Neural cell (in vitro differentiated cells): ENCODE measurements around the gene WDR17. TPM values are rescaled to one million over a fixed set of nuclear protein-coding genes. Genes with fewer than 3 reads are reported as not detected.

Experiments used
- H2AFZ ChIP-seq: fragments of 200-600, 300-800 bp; sonication (generic), shearing (Covaris generic); 2 replicates; pipeline ENCODE4 v1.6.0; 2014; ENCODE audit warnings: low read depth, mild to moderate bottlenecking, antibody characterized with exemption, low read length, moderate library complexity
- H3F3A ChIP-seq: fragments of 200-600 bp; shearing (Covaris generic); 2 replicates; pipeline ENCODE4 v1.6.1; 2016; ENCODE audit warnings: mild to moderate bottlenecking, moderate library complexity, mixed read lengths, antibody characterized with exemption, low read length; ENCODE audit not compliant: insufficient read depth, poor library complexity, severe bottlenecking
- H3K27ac ChIP-seq: fragments of 200-600, 300-800 bp; sonication (generic), shearing (Covaris generic); 2 replicates; pipeline ENCODE4 v1.5.1; 2014; ENCODE audit warnings: mild to moderate bottlenecking, low read length, moderate library complexity
- H3K27me3 ChIP-seq: fragments of 300-800, 200-600 bp; sonication (generic), shearing (Covaris generic); 2 replicates; pipeline ENCODE4 v1.6.0; 2014; ENCODE audit warnings: mild to moderate bottlenecking, low read depth, low read length, moderate library complexity; ENCODE audit not compliant: insufficient read depth
- H3K36me3 ChIP-seq: fragments of 300-800, 200-600 bp; sonication (generic), shearing (Covaris generic); 2 replicates; pipeline ENCODE4 v1.5.1; 2014; ENCODE audit warnings: mild to moderate bottlenecking, antibody characterized with exemption, low read length, moderate library complexity; ENCODE audit not compliant: insufficient read depth
- H3K4me2 ChIP-seq: fragments of 300-800, 200-600 bp; sonication (generic), shearing (Covaris generic); 2 replicates; pipeline ENCODE4 v1.6.0; 2014; ENCODE audit warnings: mild to moderate bottlenecking, low read length
- H3K4me3 ChIP-seq: fragments of 300-800, 200-600 bp; sonication (generic), shearing (Covaris generic); 2 replicates; pipeline ENCODE4 v1.5.1; 2014; ENCODE audit warnings: mild to moderate bottlenecking, low read length, moderate library complexity
- H3K79me2 ChIP-seq: fragments of 200-600 bp; shearing (Covaris generic); replicated peaks from 2 replicates; pipeline ENCODE4 v1.6.0; 2014; ENCODE audit warnings: mild to moderate bottlenecking, low read length, moderate library complexity; ENCODE audit not compliant: insufficient read depth
- H3K9ac ChIP-seq: fragments of 300-800, 200-600 bp; sonication (generic), shearing (Covaris generic); 2 replicates; pipeline ENCODE4 v1.6.1; 2016; ENCODE audit warnings: mild to moderate bottlenecking, low read length, mixed read lengths
- H3K9me2 ChIP-seq: fragments of 200-600 bp; shearing (Covaris generic); 2 replicates; pipeline ENCODE4 v1.6.1; 2016; ENCODE audit warnings: mild to moderate bottlenecking, low read length, mixed read lengths; ENCODE audit not compliant: insufficient read depth
- H3K9me3 ChIP-seq: fragments of 200-600, 300-800 bp; sonication (generic), shearing (Covaris generic); 2 replicates; pipeline ENCODE4 v1.6.1; 2016; ENCODE audit warnings: mild to moderate bottlenecking, mixed run types, low read length, moderate library complexity, mixed read lengths
- H4K20me1 ChIP-seq: fragments of 200-600 bp; shearing (Covaris generic); 2 replicates; pipeline ENCODE4 v1.6.1; 2016; ENCODE audit warnings: mild to moderate bottlenecking, mixed run types; ENCODE audit not compliant: insufficient read depth
- EP300 ChIP-seq: fragments of 450-650 bp; conservative IDR thresholded peaks from 2 replicates; pipeline ENCODE4 v1.6.1; 2014; ENCODE audit warnings: antibody characterized with exemption, mild to moderate bottlenecking, moderate library complexity; ENCODE audit not compliant: poor library complexity, severe bottlenecking
- EZH2 ChIP-seq: fragments of 200-600, 300-800 bp; shearing (Covaris generic), sonication (generic); IDR thresholded peaks from 2 replicates; pipeline ENCODE4 v1.6.1; 2014; ENCODE audit warnings: antibody characterized with exemption, low read length, borderline replicate concordance, mild to moderate bottlenecking; ENCODE audit not compliant: insufficient read depth, poor library complexity, severe bottlenecking
- MXI1 ChIP-seq: fragments of 450-650 bp; conservative IDR thresholded peaks from 2 replicates; pipeline ENCODE4 v1.6.1; 2014; ENCODE audit warnings: antibody characterized with exemption, mild to moderate bottlenecking; ENCODE audit not compliant: poor library complexity, severe bottlenecking
- POLR2AphosphoS5 ChIP-seq: IDR thresholded peaks from 2 replicates; pipeline ENCODE4 v1.6.1; 2012
- RAD21 ChIP-seq: fragments of 450-650 bp; conservative IDR thresholded peaks from 2 replicates; pipeline ENCODE4 v1.6.1; 2014; ENCODE audit warnings: antibody characterized with exemption, mild to moderate bottlenecking, moderate library complexity
- SMC3 ChIP-seq: fragments of 450-650 bp; conservative IDR thresholded peaks from 2 replicates; pipeline ENCODE4 v1.6.1; 2014; ENCODE audit warnings: antibody characterized with exemption, mild to moderate bottlenecking, moderate library complexity; ENCODE audit not compliant: poor library complexity
- TAF1 ChIP-seq: IDR thresholded peaks from 2 replicates; pipeline ENCODE4 v1.6.1; 2012; ENCODE audit warnings: low read depth
- polyA plus RNA-seq: library from polyadenylated mRNA; depleted of rRNA; stranded (reverse); fragments of >200 nt; gene quantifications from 2 replicates; pipeline ENCODE4 v1.2.3, GENCODE V29; 2014
- TF ChIP-seq, protein P1 (sequence below): IDR thresholded peaks from 2 replicates; pipeline ENCODE4 v1.6.1; 2012; ENCODE audit warnings: borderline replicate concordance
- TF ChIP-seq, protein P2 (sequence below): fragments of 450-650 bp; IDR thresholded peaks from 2 replicates; pipeline ENCODE4 v1.5.1; 2014; ENCODE audit warnings: antibody characterized with exemption, mild to moderate bottlenecking, moderate library complexity; ENCODE audit not compliant: poor library complexity, severe bottlenecking

The WDR17 gene
- polyA plus RNA-seq, 1 donor from 2014 or later: 59.1 TPM

GRCh38 chr4:176123710-176124407 is 58.2 kb downstream of the WDR17 start:
- TF ChIP-seq SMC3: peak; percentile 25
- TF ChIP-seq, protein P1, sequence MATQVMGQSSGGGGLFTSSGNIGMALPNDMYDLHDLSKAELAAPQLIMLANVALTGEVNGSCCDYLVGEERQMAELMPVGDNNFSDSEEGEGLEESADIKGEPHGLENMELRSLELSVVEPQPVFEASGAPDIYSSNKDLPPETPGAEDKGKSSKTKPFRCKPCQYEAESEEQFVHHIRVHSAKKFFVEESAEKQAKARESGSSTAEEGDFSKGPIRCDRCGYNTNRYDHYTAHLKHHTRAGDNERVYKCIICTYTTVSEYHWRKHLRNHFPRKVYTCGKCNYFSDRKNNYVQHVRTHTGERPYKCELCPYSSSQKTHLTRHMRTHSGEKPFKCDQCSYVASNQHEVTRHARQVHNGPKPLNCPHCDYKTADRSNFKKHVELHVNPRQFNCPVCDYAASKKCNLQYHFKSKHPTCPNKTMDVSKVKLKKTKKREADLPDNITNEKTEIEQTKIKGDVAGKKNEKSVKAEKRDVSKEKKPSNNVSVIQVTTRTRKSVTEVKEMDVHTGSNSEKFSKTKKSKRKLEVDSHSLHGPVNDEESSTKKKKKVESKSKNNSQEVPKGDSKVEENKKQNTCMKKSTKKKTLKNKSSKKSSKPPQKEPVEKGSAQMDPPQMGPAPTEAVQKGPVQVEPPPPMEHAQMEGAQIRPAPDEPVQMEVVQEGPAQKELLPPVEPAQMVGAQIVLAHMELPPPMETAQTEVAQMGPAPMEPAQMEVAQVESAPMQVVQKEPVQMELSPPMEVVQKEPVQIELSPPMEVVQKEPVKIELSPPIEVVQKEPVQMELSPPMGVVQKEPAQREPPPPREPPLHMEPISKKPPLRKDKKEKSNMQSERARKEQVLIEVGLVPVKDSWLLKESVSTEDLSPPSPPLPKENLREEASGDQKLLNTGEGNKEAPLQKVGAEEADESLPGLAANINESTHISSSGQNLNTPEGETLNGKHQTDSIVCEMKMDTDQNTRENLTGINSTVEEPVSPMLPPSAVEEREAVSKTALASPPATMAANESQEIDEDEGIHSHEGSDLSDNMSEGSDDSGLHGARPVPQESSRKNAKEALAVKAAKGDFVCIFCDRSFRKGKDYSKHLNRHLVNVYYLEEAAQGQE: no peak
- TF ChIP-seq, protein P2, sequence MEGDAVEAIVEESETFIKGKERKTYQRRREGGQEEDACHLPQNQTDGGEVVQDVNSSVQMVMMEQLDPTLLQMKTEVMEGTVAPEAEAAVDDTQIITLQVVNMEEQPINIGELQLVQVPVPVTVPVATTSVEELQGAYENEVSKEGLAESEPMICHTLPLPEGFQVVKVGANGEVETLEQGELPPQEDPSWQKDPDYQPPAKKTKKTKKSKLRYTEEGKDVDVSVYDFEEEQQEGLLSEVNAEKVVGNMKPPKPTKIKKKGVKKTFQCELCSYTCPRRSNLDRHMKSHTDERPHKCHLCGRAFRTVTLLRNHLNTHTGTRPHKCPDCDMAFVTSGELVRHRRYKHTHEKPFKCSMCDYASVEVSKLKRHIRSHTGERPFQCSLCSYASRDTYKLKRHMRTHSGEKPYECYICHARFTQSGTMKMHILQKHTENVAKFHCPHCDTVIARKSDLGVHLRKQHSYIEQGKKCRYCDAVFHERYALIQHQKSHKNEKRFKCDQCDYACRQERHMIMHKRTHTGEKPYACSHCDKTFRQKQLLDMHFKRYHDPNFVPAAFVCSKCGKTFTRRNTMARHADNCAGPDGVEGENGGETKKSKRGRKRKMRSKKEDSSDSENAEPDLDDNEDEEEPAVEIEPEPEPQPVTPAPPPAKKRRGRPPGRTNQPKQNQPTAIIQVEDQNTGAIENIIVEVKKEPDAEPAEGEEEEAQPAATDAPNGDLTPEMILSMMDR: peak; percentile 43
- Histone ChIP-seq H3K9me3 (no peaks in the 10 kb centered on the region), H3K9me2 (no peaks in the 10 kb centered on the region), H3K36me3 (peaks cover 4% of the 10 kb centered on the region), H3K9ac (no peak overlapping the region), H3K79me2 (no peaks in the 10 kb centered on the region), H3K27me3 (no peaks in the 10 kb centered on the region), H3K4me2 (no peak overlapping the region), H2AFZ (no peak overlapping the region), H3K27ac (no peak overlapping the region), H3K4me3 (no peak overlapping the region), H4K20me1 (no peaks in the 10 kb centered on the region), H3F3A (no peaks in the 10 kb centered on the region)

DNA sequence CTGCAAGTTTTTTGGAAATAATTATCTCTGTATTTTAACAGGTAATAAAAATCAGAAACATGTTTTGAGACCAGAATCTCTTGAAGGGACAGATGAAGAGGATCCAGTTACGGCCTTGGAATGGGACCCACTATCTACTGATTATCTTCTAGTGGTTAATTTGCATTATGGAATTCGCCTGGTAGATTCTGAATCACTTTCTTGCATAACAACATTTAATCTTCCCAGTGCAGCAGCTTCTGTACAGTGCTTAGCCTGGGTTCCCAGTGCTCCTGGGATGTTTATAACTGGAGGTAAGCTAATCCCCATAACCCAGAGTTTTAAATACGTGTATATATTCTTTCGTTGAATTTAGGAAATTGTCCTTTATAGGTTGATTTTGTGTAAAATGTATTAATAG is 59.4 kb downstream of the WDR17 start:
- Histone ChIP-seq H3K27me3 (no peaks in the 10 kb centered on the region), H3K79me2 (no peaks in the 10 kb centered on the region), H4K20me1 (no peaks in the 10 kb centered on the region), H3K27ac (no peak overlapping the region), H3K9ac (no peak overlapping the region), H3K4me2 (no peak overlapping the region), H3K4me3 (no peak overlapping the region), H3K9me2 (no peaks in the 10 kb centered on the region), H3F3A (no peaks in the 10 kb centered on the region), H3K9me3 (no peaks in the 10 kb centered on the region), H3K36me3 (peaks cover 4% of the 10 kb centered on the region), H2AFZ (no peak overlapping the region)
- TF ChIP-seq EP300: no peak
- TF ChIP-seq SMC3: no peak
- no peak for TF ChIP-seq POLR2AphosphoS5
- no peak for TF ChIP-seq EZH2
- no peak for TF ChIP-seq RAD21
- TF ChIP-seq, protein P2: no peak
- TF ChIP-seq MXI1: no peak
- TF ChIP-seq TAF1: no peak
- TF ChIP-seq, protein P1: no peak
